Measurements from ENCODE around the gene IGF1.

GRCh38 chr12:102444707-102445106 is 35.7 kb downstream of the IGF1 start:
- TF ChIP-seq CTCF (IDR thresholded peaks at IDR 0.05; ENCODE audit: low read depth, low read length, poor library complexity, severe bottlenecking), result no peak
- TF ChIP-seq EZH2phosphoT487 (IDR thresholded peaks at IDR 0.05; ENCODE audit: borderline replicate concordance, low read length), result no peak

Measured in DOHH2 (cell line).